Neuronal stem cell (in vitro differentiated cells): ENCODE data around the gene IL11RA.
A peak's percentile ranks its signal among the peaks of the same experiment; 100 is the strongest.

ENCODE experiments used
- DNase-seq: peaks from one replicate; pipeline ENCODE4 v3.0.0-alpha.2; 2013; ENCODE audit warnings: low spot score
- H2AFZ ChIP-seq: one replicate; pipeline ENCODE4 v1.6.1; 2013; ENCODE audit warnings: mild to moderate bottlenecking, low read length, inconsistent platforms
- H2AK5ac ChIP-seq: 2 replicates; pipeline ENCODE4 v1.6.1; 2013; ENCODE audit warnings: low read depth, mild to moderate bottlenecking, inconsistent platforms, low read length, moderate library complexity, mixed read lengths
- H2BK120ac ChIP-seq: 2 replicates; pipeline ENCODE4 v1.6.1; 2013; ENCODE audit warnings: low read depth, mild to moderate bottlenecking, inconsistent platforms, low read length, moderate library complexity, mixed read lengths
- H2BK12ac ChIP-seq: one replicate; pipeline ENCODE4 v1.6.1; 2013; ENCODE audit warnings: low read length, inconsistent platforms
- H2BK15ac ChIP-seq: 2 replicates; pipeline ENCODE4 v1.6.1; 2013; ENCODE audit warnings: mild to moderate bottlenecking, low read length, inconsistent platforms, mixed read lengths
- H2BK5ac ChIP-seq: one replicate; pipeline ENCODE4 v1.6.1; 2013; ENCODE audit warnings: inconsistent platforms, mild to moderate bottlenecking, low read length, moderate library complexity
- H3K14ac ChIP-seq: one replicate; pipeline ENCODE4 v1.6.1; 2013; ENCODE audit warnings: low read length, inconsistent platforms
- H3K18ac ChIP-seq: 2 replicates; pipeline ENCODE4 v1.6.1; 2013; ENCODE audit warnings: low read length, inconsistent platforms
- H3K23ac ChIP-seq: 2 replicates; pipeline ENCODE4 v1.6.1; 2013; ENCODE audit warnings: low read depth, mild to moderate bottlenecking, mixed read lengths, low read length, inconsistent platforms; ENCODE audit not compliant: poor library complexity
- H3K27ac ChIP-seq: replicated peaks from 3 replicates; pipeline ENCODE4 v1.5.1; 2013; ENCODE audit warnings: low read length, inconsistent platforms
- H3K27me3 ChIP-seq, 3 experiments: 2 replicates each; pipeline ENCODE4 v1.6.1; 2013; ENCODE audit warnings: low read length in 3 of 3, mild to moderate bottlenecking in 2 of 3, inconsistent platforms in 1 of 3, low read depth in 1 of 3, mixed read lengths in 1 of 3, moderate library complexity in 1 of 3; ENCODE audit not compliant: control insufficient read depth in 3 of 3, insufficient read depth in 3 of 3
- H3K36me3 ChIP-seq, 2 donors: replicated peaks in 1 of 2; 2 replicates each; pipeline ENCODE4 v1.6.1; 2013; ENCODE audit warnings: low read length in 2 of 2; ENCODE audit not compliant: control insufficient read depth in 2 of 2, insufficient read depth in 2 of 2
- H3K4ac ChIP-seq: 2 replicates; pipeline ENCODE4 v1.6.1; 2013; ENCODE audit warnings: inconsistent platforms, mild to moderate bottlenecking, low read length, moderate library complexity
- H3K4me1 ChIP-seq, 2 donors: 1 replicate in 1 of 2; 2 replicates in 1 of 2; pipeline ENCODE4 v1.6.1; 2013; ENCODE audit warnings: low read length in 2 of 2, low read depth in 1 of 2; ENCODE audit not compliant: control insufficient read depth in 2 of 2, insufficient read depth in 1 of 2
- H3K4me2 ChIP-seq: one replicate; pipeline ENCODE4 v1.6.1; 2013; ENCODE audit warnings: mild to moderate bottlenecking, low read length, inconsistent platforms; ENCODE audit not compliant: insufficient read depth, poor library complexity, severe bottlenecking
- H3K4me3 ChIP-seq, 2 donors: 2 replicates each; pipeline ENCODE4 v1.5.1; 2013; ENCODE audit warnings: low read length in 2 of 2, mild to moderate bottlenecking in 2 of 2, inconsistent platforms in 1 of 2, moderate library complexity in 1 of 2
- H3K79me1 ChIP-seq: one replicate; pipeline ENCODE4 v1.6.1; 2013; ENCODE audit warnings: low read depth, mild to moderate bottlenecking, inconsistent platforms, low read length, moderate library complexity
- H3K9ac ChIP-seq: one replicate; pipeline ENCODE4 v1.6.1; 2013; ENCODE audit warnings: mild to moderate bottlenecking, low read depth, low read length, inconsistent platforms; ENCODE audit not compliant: poor library complexity
- H3K9me3 ChIP-seq, 2 donors: replicated peaks in 1 of 2; 2 replicates each; pipeline versions ENCODE3 to v1.6.1; 2013; ENCODE audit warnings: low read length in 2 of 2, mild to moderate bottlenecking in 2 of 2, inconsistent platforms in 1 of 2, low read depth in 1 of 2, mixed read lengths in 1 of 2, moderate library complexity in 1 of 2; ENCODE audit not compliant: control insufficient read depth in 2 of 2, insufficient read depth in 1 of 2
- H4K8ac ChIP-seq: one replicate; pipeline ENCODE4 v1.6.1; 2013; ENCODE audit warnings: low read depth, mild to moderate bottlenecking, inconsistent platforms, low read length, moderate library complexity
- H4K91ac ChIP-seq: one replicate; pipeline ENCODE4 v1.6.1; 2013; ENCODE audit warnings: low read length, low read depth, mild to moderate bottlenecking, inconsistent platforms; ENCODE audit not compliant: poor library complexity
- whole genome bisulfite sequencing, 2 donors: extraction: QIAGEN DNeasy Blood & Tissue Kit; methylation state at CpG; one replicate each; pipeline ENCODE4 v1.1.7; 2013; ENCODE audit warnings: missing lambda C conversion rate in 2 of 2, mixed read lengths in 1 of 2; ENCODE audit not compliant: insufficient read length in 2 of 2, insufficient replicate concordance in 1 of 2; ENCODE audit errors: extremely low coverage in 2 of 2; 5-methylcytosine and 5-hydroxymethylcytosine counted together

Gene IL11RA

DNA sequence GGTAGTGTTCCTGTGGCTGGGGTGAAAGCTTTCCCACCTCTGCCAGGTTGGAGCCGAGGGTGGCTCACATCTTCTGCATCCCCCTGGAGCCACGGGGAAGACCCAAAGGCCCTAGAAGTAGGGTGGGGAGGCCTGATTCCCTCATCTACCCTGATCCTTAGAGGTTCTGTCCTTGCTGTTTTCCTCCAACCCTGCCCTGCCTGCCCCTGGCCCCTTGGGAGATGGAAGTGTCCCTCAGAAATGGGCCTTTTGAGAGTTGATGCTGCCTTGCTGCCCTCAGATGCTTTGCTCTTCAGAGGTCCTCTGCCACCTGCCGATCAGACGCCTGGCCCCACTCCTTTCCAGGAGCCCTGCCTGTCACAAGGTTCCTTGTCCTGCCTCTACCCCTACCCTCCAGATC is 32.8 kb downstream of the IL11RA start:
- Histone ChIP-seq H3K4me2 (no peak overlapping the region), H2BK120ac (no peak overlapping the region), H3K23ac (no peak overlapping the region), H2AK5ac (no peak overlapping the region), H3K27me3 (no peaks in the 10 kb centered on the region), H2BK12ac (no peak overlapping the region), H3K79me1 (no peaks in the 10 kb centered on the region), H3K27ac (no peak overlapping the region), H4K91ac (no peak overlapping the region), H2BK5ac (no peak overlapping the region), H3K4ac (no peak overlapping the region), H2AFZ (no peak overlapping the region), H3K14ac (no peak overlapping the region), H3K4me3 (no peak overlapping the region), H3K9ac (no peak overlapping the region), H3K4me1 (no peaks in the 10 kb centered on the region), H3K9me3 (no peaks in the 10 kb centered on the region), H3K36me3 (no peaks in the 10 kb centered on the region), H4K8ac (no peak overlapping the region), H2BK15ac (no peak overlapping the region), H3K18ac (no peak overlapping the region)
- no peak for DNase-seq
- WGBS, 2 donors = no CpG with 5 or more reads among the region's 4 CpGs

DNA sequence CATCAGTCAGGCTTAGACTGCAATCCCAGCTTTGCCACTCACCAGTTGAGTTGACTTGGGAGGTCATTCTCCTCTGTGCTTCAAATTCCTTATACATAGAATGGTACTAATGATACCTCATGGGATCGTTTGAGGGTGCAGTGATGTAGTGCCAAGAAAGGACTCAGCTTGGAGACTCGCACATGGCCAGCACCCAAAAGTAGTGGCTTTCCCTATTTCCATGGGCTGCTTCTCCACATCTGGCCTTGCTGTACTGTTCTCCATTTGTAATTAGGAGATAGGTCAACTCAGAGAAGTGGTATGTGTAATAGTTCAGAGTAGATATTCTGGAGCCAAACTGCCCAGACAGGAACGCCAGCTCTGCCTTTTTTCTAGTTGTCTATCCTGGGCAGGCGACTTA is 33.6 kb downstream of the IL11RA start:
- Histone ChIP-seq H3K23ac (no peak overlapping the region), H2AK5ac (no peak overlapping the region), H3K4me3 (no peak overlapping the region), H2BK12ac (no peak overlapping the region), H3K4me1 (no peaks in the 10 kb centered on the region), H3K14ac (no peak overlapping the region), H3K36me3 (no peaks in the 10 kb centered on the region), H3K18ac (no peak overlapping the region), H3K27ac (no peak overlapping the region), H3K4ac (no peak overlapping the region), H2BK15ac (no peak overlapping the region), H3K4me2 (no peak overlapping the region), H3K9me3 (no peaks in the 10 kb centered on the region), H2AFZ (no peak overlapping the region), H3K9ac (no peak overlapping the region), H4K91ac (no peak overlapping the region), H2BK5ac (no peak overlapping the region), H2BK120ac (no peak overlapping the region), H3K27me3 (no peaks in the 10 kb centered on the region), H4K8ac (no peak overlapping the region), H3K79me1 (no peaks in the 10 kb centered on the region)
- DNase-seq = no peak
- WGBS, 2 donors = no CpG with 5 or more reads among the region's 4 CpGs

GRCh38 chr9:34686231-34686630 is 34.2 kb downstream of the IL11RA start:
- WGBS, 2 donors = no CpG with 5 or more reads among the region's 5 CpGs
- H3K9ac ChIP-seq = no peak overlapping the region
- no peak overlapping the region for H3K4me2 ChIP-seq
- no peak overlapping the region for H3K4ac ChIP-seq
- no peak overlapping the region for H4K8ac ChIP-seq
- H3K27ac ChIP-seq = no peak overlapping the region
- H3K18ac ChIP-seq = no peak overlapping the region
- H3K4me3 ChIP-seq = no peak overlapping the region
- H2AK5ac ChIP-seq = no peak overlapping the region
- H2BK5ac ChIP-seq = no peak overlapping the region
- H3K23ac ChIP-seq = no peak overlapping the region
- H2BK15ac ChIP-seq = no peak overlapping the region
- H4K91ac ChIP-seq = no peak overlapping the region
- no peaks in the 10 kb centered on the region for H3K4me1 ChIP-seq
- no peak overlapping the region for H2BK120ac ChIP-seq
- H3K14ac ChIP-seq = no peak overlapping the region
- peaks cover 0 to 2% (median 0%) of the 10 kb centered on the region in 3 experiments for H3K27me3 ChIP-seq
- H2BK12ac ChIP-seq = no peak overlapping the region
- no peaks in the 10 kb centered on the region for H3K9me3 ChIP-seq
- no peak overlapping the region for H2AFZ ChIP-seq
- no peaks in the 10 kb centered on the region for H3K79me1 ChIP-seq
- DNase-seq = no peak
- no peaks in the 10 kb centered on the region for H3K36me3 ChIP-seq

DNA sequence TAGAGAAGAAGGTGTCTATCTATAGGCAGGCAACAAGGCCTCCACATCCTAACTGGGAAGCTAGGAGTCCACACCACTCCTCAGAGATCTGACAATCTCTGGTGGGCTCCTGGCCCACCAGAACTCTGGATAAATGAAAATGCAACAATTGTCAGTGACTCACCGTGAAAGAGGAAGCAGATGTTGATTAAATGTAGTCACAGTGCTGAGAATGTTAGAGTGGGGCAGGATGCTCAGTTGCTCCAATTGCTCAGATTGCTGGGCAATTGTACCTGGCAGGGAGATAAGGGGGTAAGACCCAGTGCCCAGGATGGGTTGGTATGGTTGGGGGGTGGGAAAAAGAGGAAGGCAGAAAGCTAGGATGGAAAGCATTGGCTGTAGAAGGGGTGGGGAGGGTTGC is 34.7 kb downstream of the IL11RA start:
- no peak overlapping the region for H3K4me3 ChIP-seq
- H3K4ac ChIP-seq = no peak overlapping the region
- H2BK12ac ChIP-seq = no peak overlapping the region
- no peak overlapping the region for H3K4me2 ChIP-seq
- H2BK15ac ChIP-seq = no peak overlapping the region
- H3K18ac ChIP-seq = no peak overlapping the region
- H3K9ac ChIP-seq = no peak overlapping the region
- H3K27me3 ChIP-seq = peaks cover 0 to 2% (median 0%) of the 10 kb centered on the region in 3 experiments
- H3K4me1 ChIP-seq = no peaks in the 10 kb centered on the region
- DNase-seq = no peak
- no peak overlapping the region for H3K27ac ChIP-seq
- no peaks in the 10 kb centered on the region for H3K79me1 ChIP-seq
- no peak overlapping the region for H3K14ac ChIP-seq
- no peak overlapping the region for H2BK5ac ChIP-seq
- H2AFZ ChIP-seq = no peak overlapping the region
- H4K91ac ChIP-seq = peak overlapping the region; percentile 6
- H3K36me3 ChIP-seq = no peaks in the 10 kb centered on the region
- no CpG with 5 or more reads among the region's 1 CpG for WGBS, 2 donors
- no peaks in the 10 kb centered on the region for H3K9me3 ChIP-seq
- no peak overlapping the region for H4K8ac ChIP-seq
- H2BK120ac ChIP-seq = no peak overlapping the region
- no peak overlapping the region for H2AK5ac ChIP-seq
- no peak overlapping the region for H3K23ac ChIP-seq
